Measurements from ENCODE around the gene DENND4B.

Gene DENND4B

GRCh38 chr1:153880962-153881361, 65.6 kb downstream of the DENND4B start:
- peak in 1 of 2 donors; percentile 11 for DNase-seq

- DNase-seq = no peak
Measured at GRCh38 chr1:153880024-153880423, 66.5 kb downstream of the DENND4B start.

Data from bone marrow (tissue), 2 donors.